ENCODE data around the gene RBFOX1.
A peak's percentile ranks its signal among the peaks of the same experiment; 100 is the strongest.

The RBFOX1 gene

DNA sequence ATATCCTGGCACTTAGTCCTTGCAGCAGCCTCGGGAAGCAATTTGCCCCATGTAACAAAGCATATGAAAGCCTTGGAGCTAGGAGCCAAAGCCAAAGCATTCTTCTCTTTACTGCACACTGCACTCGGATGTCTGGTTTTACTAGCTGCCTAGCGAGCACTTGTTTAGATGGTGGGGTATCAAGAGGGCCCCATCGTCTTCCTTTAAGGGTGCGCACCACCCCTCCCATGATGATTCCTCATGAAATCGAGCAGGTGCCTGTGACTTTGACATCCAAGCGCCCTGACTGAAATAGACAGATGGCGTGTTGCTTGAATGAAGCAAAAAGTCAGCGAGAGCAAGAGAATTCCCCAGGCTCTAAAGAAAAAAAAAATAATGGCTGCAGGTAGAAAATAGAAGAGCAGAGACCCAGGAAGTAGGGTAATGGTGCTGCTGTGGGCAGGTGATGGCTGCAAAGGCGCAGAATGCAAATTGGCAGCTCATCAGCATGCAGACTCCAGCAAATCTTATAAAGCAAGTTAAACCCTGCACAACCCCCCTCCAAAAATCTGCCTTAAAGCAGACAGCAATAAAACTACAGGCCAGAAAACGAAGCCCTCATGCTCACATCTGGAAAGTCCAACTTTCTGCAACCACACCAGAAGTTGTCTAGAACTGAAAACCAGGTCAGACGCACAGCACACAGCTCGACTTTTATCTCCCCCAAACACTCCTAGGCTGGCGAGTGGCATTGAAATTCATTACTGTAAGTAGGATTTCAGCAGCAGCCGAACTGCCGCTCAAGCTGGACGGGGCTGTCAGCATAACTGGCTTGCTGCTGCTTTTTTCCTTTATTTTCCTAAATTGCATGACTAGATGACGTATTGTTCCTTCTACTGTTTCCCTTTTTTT lies 384.3 kb downstream of the RBFOX1 start:
- DNase-seq = no peak

DNA sequence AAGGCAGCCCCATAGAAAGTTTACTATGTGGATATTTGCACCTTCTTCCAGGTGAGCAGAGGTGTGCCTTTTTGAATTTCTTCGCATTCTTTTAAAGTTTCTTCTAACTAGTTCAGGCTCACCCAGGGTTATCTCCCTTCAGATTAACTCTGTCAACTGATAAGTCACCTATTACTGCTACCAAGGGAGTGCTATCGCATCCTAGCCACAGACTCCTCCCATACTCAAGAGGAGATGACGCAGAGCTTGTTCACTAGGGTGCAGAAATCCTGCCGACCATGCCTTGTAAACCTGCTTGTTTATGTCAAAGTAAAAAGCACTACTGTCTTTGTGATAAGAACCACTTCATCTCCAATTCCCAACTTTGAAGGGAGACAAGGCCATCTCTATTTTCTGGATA lies 390.1 kb downstream of the RBFOX1 start:
- no peak for DNase-seq

- no peak for DNase-seq
Measured at GRCh38 chr16:7731141-7731540, 398.5 kb downstream of the RBFOX1 start.

GRCh38 chr16:7736138-7736665 lies 403.6 kb downstream of the RBFOX1 start:
- no peak for DNase-seq

GRCh38 chr16:7742626-7743025 lies 410.0 kb downstream of the RBFOX1 start:
- no peak for DNase-seq

GRCh38 chr16:7744546-7745264 lies 412.1 kb downstream of the RBFOX1 start:
- no peak for DNase-seq

GRCh38 chr16:7745276-7745675 lies 412.6 kb downstream of the RBFOX1 start:
- no peak for DNase-seq

GRCh38 chr16:7746941-7747340 lies 414.3 kb downstream of the RBFOX1 start:
- peak; percentile 71 to 79 for DNase-seq

DNA sequence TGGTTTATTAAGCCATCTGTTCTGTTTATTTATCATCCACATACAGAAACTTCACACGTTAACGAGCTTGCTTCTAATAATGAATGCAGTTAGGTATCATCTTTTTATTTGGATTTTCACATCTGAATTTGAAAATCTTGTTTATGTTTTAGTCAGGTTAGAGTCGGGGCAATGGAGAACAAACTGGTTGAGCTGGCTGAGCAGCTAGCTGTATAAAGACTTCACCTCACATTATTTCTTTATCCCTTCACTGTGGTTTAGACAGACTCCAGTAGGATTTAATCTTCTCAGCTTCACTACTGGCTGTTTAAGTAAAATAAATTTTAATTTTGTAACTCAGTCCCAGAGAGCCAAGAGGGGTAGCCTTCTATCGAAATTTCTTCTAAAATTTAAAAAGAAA lies 415.9 kb downstream of the RBFOX1 start:
- no peak for DNase-seq

- DNase-seq = no peak
Measured at GRCh38 chr16:7755347-7755882, 422.8 kb downstream of the RBFOX1 start.

Data from cerebellar nuclear complex (tissue), 1 donor.